Stimulated activated CD4-positive, alpha-beta T cell treated with anti-CD3 and anti-CD28 coated beads, Interleukin-4, amount 100 ng/mL, for 4 hours (primary cell): ENCODE measurements around the gene PEAK1.

Experiments
- DNase-seq, 2 experiments: peaks; one replicate each; pipeline ENCODE4 v3.0.0-alpha.2; 2020

The PEAK1 gene

GRCh38 chr15:77083381-77084160 lies 336.3 kb downstream of the PEAK1 start:
- peak; percentile 51 to 56 for DNase-seq

DNA sequence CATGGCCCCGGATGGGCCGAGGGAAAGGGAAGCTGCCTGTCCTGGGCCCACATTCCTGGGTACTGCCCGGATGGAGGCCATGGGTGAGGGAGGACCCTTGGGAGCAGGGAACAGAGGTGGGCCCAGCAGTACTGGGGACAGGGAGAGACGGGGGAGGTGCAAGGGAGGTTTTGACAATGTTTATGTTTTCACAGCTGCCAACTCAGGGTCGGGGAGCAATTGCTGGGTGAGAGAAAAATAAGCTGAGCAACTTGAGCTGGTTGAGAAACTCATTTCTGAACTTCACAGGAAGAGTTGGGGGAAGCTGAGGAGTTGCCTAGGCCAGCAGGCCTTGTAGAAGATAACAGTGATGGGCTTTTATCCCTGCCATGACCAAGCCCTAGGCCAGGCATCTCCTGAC lies 337.9 kb downstream of the PEAK1 start:
- no peak for DNase-seq

GRCh38 chr15:77076323-77076915 lies 343.5 kb downstream of the PEAK1 start:
- no peak for DNase-seq

DNA sequence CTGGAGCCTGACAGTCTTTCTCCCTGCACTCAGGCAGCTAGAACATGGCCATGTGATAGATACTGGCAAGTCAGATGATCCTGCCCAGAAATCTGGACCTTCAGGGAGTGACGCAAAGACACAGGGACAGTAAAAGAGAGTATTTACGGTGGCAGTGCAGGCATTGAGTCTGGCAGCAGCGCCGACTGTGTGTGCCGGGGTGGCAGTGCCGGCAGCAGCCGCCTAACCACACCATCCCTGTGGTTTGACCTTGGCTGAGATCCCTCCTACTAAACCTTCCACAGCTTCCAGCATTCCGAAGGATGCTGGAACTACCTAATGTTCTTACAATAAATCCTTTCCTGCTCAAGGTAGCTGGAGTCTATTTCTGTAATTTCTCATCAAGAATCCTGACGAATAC lies 344.4 kb downstream of the PEAK1 start:
- DNase-seq, result no peak

- no peak for DNase-seq
These were observed 345.6 kb downstream of the PEAK1 start for GRCh38 chr15:77074350-77074749.

DNA sequence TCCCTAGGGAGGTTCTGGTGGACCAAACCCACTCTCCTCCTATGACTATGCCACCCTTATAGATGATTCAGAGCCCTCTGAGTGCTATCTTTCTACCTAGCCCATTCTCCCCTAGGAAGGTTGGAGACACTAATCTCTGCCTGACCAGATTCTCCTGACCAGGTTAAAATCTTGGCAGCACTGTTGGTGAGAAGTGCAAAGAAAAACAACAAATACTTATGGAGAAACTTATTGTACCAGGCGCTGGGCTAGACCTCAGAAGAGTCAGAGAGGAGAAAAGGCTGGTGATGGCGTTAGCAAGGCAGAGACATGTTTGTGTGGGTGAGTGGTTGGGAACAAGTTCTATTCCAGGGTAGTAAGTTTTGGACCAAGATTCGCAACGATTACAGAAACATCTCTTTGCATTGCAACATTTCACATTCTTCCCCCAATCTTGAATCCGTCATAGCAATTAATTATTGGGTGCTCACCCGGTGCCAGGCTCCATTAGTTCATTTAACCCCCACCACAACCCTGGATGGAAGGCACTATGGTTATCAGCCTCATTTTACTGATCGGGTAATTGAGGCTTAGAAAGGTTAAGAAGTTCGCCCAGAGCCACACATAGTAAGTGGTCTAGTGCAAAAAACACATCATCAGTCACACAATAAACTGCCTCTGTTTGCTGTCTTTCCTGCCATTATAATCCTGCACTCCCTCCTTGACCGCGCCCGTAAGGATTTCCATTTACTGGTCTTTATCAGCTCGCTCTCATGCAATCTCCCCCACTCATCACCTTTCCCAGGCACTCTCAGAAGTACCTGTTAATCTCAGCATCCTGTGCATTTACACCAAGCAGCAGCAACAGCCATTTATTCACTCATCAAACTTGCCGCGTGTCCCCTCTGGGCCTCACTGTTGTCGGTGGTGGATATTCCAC lies 348.3 kb downstream of the PEAK1 start:
- no peak for DNase-seq

DNA sequence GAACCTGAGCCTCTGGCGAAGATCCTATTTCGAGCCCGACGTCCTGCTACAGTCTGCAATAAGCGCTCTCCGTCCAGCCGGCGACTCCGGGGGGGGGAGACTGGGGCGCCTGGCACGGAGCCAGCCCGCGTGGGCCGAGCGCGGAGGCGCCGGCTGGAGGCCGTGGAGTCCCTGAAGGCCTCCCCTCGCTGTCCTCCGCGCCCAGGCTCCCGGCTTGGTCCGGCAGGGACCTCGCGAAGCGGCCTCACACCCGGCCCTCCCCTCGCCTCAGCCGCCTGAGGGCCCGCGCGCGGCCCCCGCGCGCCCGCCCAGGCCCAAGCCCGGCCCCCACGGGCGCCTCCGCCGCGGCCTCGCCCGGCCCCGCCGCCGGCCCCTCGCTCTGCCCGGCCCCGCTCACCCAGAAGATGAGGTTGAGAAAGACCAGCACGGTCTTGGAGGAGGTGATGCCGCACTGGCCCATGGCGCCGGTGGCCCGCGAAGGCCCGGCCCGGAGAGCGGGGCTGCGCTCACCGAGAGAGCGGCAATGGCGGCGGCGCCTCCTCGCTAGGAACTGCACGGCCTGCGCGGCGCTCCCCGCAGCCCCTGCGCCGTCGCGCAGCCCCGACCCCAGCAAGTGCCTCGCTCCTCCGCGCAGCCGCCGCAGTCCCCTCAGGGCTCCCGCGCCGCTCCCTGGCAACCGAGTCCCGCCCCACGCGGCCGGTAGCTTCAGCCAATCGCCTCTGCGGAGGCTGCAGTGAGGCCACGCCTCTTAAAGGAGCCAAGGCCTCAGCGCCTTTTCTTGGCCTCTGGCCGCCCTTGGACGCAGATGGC lies 349.2 kb downstream of the PEAK1 start, which contains the start of gene TSPAN3:
Gene TSPAN3 (minus strand): TSS at position 615 of the 810 bp plus-strand sequence. CDS start 155 bp downstream, at position 460.
- peak; percentile 92 for DNase-seq

DNA sequence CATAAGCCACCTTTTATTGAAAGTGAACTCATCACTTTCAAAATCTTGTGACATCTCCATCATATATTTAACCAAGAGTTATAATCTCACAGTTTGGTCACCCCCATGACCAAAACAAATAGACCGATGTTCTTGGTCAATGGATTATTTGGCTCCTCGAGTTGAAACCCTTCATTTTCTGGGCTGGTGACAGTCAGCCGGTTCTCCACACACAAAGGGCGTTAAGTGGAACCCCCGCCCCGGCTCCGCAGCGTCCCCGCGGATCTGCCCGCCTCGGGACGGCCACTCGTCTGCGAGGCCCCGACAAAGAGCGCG lies 349.8 kb downstream of the PEAK1 start:
- no peak for DNase-seq

DNA sequence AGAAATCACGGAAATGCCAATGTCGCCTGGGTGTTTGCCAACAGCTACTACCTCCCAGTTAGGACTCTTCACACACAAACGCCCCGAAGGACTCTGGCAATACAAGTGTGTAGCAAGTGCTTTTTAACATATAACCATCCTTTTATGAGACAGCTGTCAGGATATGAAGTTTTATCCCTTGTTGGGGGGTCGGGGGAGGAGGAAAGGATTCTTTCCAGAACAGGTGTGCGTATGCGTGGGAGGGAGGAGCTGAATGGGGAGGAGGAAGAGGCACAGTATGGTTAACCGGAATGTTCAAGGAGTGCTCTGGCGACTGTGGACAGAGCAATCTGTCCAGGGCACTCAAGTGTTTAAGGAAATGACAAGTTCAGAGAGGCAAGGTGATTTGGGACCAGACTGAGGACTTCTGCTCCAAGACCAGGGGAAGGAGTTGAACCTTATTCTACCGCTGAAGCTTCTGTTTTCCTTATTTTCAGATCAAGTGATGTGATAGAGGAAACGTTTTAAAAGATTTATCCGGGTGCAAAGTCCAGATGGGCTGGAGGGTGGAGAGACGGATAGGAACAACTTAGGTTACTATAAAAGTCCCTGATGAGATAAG lies 350.3 kb downstream of the PEAK1 start:
- no peak for DNase-seq

DNA sequence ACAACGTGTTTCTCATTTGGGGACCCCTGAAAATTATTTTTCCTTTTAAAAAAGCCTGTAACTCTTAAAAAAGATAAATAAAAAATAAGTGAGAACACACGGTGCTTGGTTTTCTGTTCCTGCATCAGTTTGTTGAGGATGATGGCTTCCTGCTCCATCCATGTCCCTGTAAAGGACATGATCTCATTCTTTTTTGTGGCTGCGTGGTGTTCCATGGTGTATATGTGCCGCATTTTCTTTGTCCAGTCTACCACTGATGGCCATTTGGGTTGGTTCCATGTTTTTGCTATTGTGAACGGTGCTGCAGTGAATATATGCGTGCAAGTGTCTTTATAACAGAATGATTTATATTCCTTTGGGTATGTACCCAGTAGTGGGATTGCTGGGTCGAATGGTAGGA lies 351.3 kb downstream of the PEAK1 start:
- DNase-seq, result no peak

GRCh38 chr15:77067691-77068367 lies 352.1 kb downstream of the PEAK1 start:
- no peak for DNase-seq

GRCh38 chr15:77066971-77067690 lies 352.8 kb downstream of the PEAK1 start:
- DNase-seq, result no peak

DNA sequence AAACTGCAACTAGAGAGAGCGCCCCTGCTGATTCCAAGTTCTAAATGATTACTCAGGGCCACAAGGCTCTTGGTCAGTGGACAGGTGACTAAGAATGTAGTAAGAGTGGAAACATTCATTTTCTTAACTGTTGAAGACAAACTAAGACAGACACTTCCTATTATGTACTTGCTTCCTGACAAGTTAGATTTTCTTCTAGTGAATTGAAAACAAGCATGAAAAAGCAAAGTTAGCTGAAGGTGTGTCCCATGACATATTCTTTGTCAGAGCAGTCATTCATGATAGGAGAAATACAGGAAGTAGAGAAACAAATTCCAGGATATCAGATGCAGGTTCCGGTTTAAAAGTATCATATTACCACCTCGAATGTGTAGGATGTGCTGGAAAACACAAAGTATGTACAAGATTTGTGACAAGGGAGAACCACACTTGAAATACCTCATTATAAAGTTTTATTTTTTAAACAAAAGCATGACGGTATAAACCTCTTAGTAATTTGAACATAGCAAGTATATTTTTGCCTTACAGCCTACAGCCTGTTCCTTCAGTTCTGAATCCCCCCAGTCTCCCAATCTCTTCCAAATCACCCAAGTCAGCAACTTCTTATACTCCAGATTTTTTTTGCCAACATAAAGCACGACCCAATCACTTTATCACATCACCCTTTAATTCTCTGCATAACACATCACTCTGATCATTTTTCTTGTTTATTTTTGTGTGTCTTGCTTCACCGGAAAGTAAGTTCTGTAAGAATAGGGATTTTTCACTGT lies 355.2 kb downstream of the PEAK1 start:
- DNase-seq, result no peak

DNA sequence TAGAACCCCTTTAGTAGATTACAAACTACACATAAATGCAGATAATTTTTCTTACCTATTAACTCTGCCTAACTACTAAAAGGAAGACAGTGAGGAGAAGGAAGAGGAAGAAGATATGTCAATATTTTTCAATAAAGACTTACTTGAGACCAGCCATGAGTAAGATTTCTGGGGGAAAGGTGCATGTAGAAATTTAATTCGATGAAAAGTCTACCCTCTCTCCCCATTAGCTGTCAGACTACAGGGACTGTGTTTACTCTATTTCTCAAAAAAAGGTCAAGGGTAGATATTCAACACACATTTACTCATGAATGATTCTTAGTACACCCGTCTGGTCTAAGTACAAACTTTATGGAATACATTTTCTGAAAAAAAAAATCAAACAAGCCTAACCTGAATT lies 355.8 kb downstream of the PEAK1 start:
- DNase-seq, result no peak

GRCh38 chr15:77063249-77063648 lies 356.7 kb downstream of the PEAK1 start:
- no peak for DNase-seq

DNA sequence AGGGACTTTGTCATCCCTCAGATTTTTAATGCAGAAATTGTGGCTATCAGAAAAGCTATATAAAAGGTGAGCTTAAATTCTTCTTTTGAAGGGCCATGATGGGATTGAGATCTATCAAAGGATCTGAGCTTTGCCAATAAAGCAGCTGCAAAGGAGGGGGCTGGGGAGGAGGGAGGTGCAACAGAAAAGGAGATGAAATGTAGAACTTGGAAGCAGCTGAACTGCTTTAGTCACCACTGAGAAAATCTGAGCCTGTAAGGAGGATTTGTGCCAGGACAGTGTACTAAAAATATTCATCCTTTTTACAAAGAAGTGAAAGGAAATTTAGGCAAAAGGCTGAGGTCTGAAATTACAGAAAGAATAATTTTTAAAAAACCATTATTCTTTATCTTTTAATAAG lies 359.4 kb downstream of the PEAK1 start:
- DNase-seq, result no peak

GRCh38 chr15:77059786-77060361 lies 360.0 kb downstream of the PEAK1 start:
- no peak for DNase-seq

DNA sequence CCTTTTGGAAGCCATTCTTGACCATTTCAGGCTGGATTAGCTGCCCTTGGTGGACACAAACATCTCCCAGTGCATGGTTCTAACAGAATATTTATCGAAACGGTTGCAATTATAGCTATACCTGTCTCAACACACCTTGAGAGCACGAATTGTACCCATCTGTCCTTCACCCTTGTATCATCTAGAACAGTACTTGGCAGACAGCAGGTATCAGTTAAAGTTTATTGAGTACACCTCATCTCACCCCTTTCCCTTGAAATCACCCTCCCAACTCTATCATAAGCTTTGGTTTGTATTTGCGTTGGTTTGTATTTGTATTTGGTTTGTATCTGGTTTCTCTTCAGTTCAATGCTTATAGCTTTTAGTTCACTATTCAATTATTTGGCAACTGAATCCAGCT lies 361.4 kb downstream of the PEAK1 start:
- DNase-seq, result no peak

- no peak for DNase-seq
These were observed 362.2 kb downstream of the PEAK1 start for GRCh38 chr15:77057685-77058084.

DNA sequence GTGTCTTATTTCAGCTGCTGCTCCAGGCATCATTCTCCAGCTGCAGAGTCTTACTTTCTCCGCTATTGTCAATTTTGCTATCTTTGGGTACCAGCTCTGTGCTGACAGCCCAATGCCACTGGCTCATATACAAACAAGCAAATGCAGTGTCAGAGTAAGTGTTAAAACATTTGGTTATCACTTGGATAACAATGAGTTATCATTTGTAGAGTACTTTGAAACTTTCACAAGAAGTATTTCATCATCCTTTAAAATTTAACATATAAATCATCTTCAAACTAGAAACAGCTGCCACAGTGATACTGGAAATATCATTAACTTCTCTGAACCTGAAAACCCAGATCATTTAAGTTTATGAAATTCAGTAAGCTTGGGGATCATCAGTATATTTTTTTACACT lies 362.8 kb downstream of the PEAK1 start:
- no peak for DNase-seq
